Testis (tissue), 3 donors: ENCODE data around the gene TBX1. TPM values are rescaled to one million over a fixed set of nuclear protein-coding genes. Genes with fewer than 3 reads are reported as not detected.

ENCODE experiments used
- DNase-seq: peaks from one replicate; pipeline ENCODE4 v3.0.0-alpha.2; 2019
- H3K27ac ChIP-seq, 2 donors: fragments of 200-600 bp; sonication (generic); one replicate each; pipeline ENCODE4 v1.5.1; 2019
- H3K27me3 ChIP-seq: fragments of 200-600 bp; sonication (generic); one replicate; pipeline ENCODE4 v1.5.1; 2019
- H3K36me3 ChIP-seq: fragments of 200-600 bp; sonication (generic); one replicate; pipeline ENCODE4 v1.5.1; 2017; ENCODE audit warnings: low read depth; ENCODE audit errors: missing control alignments
- H3K4me1 ChIP-seq: fragments of 200-600 bp; sonication (generic); one replicate; pipeline ENCODE4 v1.5.1; 2019
- H3K4me3 ChIP-seq, 2 donors: fragments of 200-600 bp; sonication (generic); one replicate each; pipeline ENCODE4 v1.5.1; 2017 to 2019
- H3K9me3 ChIP-seq: fragments of 200-600 bp; sonication (generic); one replicate; pipeline ENCODE4 v1.5.1; 2017
- CTCF ChIP-seq, 3 experiments: fragments of 450-650 bp in 2 of 3; fragments of 200-600 bp in 1 of 3; sonication (generic) in 1 of 3; IDR thresholded peaks; one replicate each; pipeline ENCODE4 v1.5.1; 2016 to 2019; ENCODE audit warnings: antibody characterized with exemption in 3 of 3, mild to moderate bottlenecking in 2 of 3, moderate library complexity in 1 of 3
- POLR2A ChIP-seq: fragments of 450-650 bp; IDR thresholded peaks from one replicate; pipeline ENCODE4 v1.6.1; 2017; ENCODE audit warnings: antibody characterized with exemption, mild to moderate bottlenecking, moderate library complexity
- WGBS, 2 donors: methylation state at CpG; one replicate each; pipeline ENCODE4 v1.1.5; 2018; 5-methylcytosine and 5-hydroxymethylcytosine counted together
- intact Hi-C: fragments of 100-400 bp; cut with DNase I; formaldehyde crosslinking; loops from one replicate; pipeline ENCODE4 v1.15.1; 2023; ENCODE audit warnings: low total_unique reads
- polyA plus RNA-seq: library from polyadenylated mRNA; stranded (reverse); fragments of 350-450 nt; fragmentation: Illumina TruSeq; extraction: RNeasy Lipid Tissue Mini Kit (QIAGEN cat#74804); gene quantifications from one replicate; pipeline ENCODE4 v1.2.3, GENCODE V29; 2014; ENCODE audit warnings: low read depth, low replicate concordance; ENCODE audit not compliant: insufficient read depth
- total RNA-seq, 2 donors: library from RNA; depleted of rRNA; stranded (reverse); fragments of >200 nt; gene quantifications; one replicate each; pipeline ENCODE4 v1.2.3, GENCODE V29; 2016

TBX1 gene
- total and polyA plus RNA-seq, 3 donors from 2014 or later, result 18.1 to 43.4 (median 23.3) TPM

- H3K27ac ChIP-seq, result no peak overlapping the region
- H3K36me3 ChIP-seq, result no peaks in the 10 kb centered on the region
- 91 to 97% methylated on average over 9 to 12 of the region's 12 CpGs for WGBS, 2 donors
- no peak overlapping the region for H3K4me3 ChIP-seq
- DNase-seq, result no peak
- H3K4me1 ChIP-seq, result peaks cover 8% of the 10 kb centered on the region
- no peak for TF ChIP-seq POLR2A
- no peak for TF ChIP-seq CTCF (IDR thresholded peaks at IDR 0.05)
- H3K9me3 ChIP-seq, result no peaks in the 10 kb centered on the region
- H3K27me3 ChIP-seq, result no peaks in the 10 kb centered on the region
- intact Hi-C loops, result no loop called here
Measured at GRCh38 chr22:19769393-19769715, 8.8 kb downstream of the TBX1 start.

GRCh38 chr22:19770349-19771220 lies 10.0 kb downstream of the TBX1 start:
- Histone ChIP-seq H3K4me1 (peaks cover 8% of the 10 kb centered on the region), H3K4me3 (no peak overlapping the region), H3K27ac (no peak overlapping the region), H3K9me3 (no peaks in the 10 kb centered on the region), H3K27me3 (no peaks in the 10 kb centered on the region), H3K36me3 (no peaks in the 10 kb centered on the region)
- DNase-seq, result no peak
- no peak for TF ChIP-seq CTCF (IDR thresholded peaks at IDR 0.05)
- no peak for TF ChIP-seq POLR2A
- 79 to 89% methylated on average over 14 to 25 of the region's 25 CpGs for WGBS, 2 donors
- intact Hi-C loops, result no loop called here

GRCh38 chr22:19772422-19772672 lies 11.8 kb downstream of the TBX1 start:
- Histone ChIP-seq H3K27me3 (no peaks in the 10 kb centered on the region), H3K9me3 (no peaks in the 10 kb centered on the region), H3K36me3 (no peaks in the 10 kb centered on the region), H3K27ac (no peak overlapping the region), H3K4me3 (no peak overlapping the region), H3K4me1 (peaks cover 2% of the 10 kb centered on the region)
- 60 to 62% methylated on average over 4 of the region's 4 CpGs for WGBS, 2 donors
- intact Hi-C loops, result no loop called here
- no peak for TF ChIP-seq POLR2A
- no peak for TF ChIP-seq CTCF (IDR thresholded peaks at IDR 0.05)
- no peak for DNase-seq

- DNase-seq, result no peak
- H3K9me3 ChIP-seq, result no peaks in the 10 kb centered on the region
- H3K4me3 ChIP-seq, result no peak overlapping the region
- H3K36me3 ChIP-seq, result no peaks in the 10 kb centered on the region
- intact Hi-C loops, result no loop called here
- no peaks in the 10 kb centered on the region for H3K27me3 ChIP-seq
- H3K4me1 ChIP-seq, result peaks cover 2% of the 10 kb centered on the region
- TF ChIP-seq CTCF (IDR thresholded peaks at IDR 0.05) (no peak), POLR2A (no peak)
- no peak overlapping the region for H3K27ac ChIP-seq
- 76 to 82% methylated on average over 20 to 25 of the region's 25 CpGs for WGBS, 2 donors
Measured at GRCh38 chr22:19772673-19773469, 12.3 kb downstream of the TBX1 start.
